Smooth muscle cell of the brain vasculature (primary cell): ENCODE data around the gene ELAVL2.

ENCODE experiments used
- DNase-seq: peaks from one replicate; pipeline ENCODE4 v3.0.0-alpha.2; 2012; ENCODE audit warnings: low read depth, low spot score

ELAVL2 gene

DNA sequence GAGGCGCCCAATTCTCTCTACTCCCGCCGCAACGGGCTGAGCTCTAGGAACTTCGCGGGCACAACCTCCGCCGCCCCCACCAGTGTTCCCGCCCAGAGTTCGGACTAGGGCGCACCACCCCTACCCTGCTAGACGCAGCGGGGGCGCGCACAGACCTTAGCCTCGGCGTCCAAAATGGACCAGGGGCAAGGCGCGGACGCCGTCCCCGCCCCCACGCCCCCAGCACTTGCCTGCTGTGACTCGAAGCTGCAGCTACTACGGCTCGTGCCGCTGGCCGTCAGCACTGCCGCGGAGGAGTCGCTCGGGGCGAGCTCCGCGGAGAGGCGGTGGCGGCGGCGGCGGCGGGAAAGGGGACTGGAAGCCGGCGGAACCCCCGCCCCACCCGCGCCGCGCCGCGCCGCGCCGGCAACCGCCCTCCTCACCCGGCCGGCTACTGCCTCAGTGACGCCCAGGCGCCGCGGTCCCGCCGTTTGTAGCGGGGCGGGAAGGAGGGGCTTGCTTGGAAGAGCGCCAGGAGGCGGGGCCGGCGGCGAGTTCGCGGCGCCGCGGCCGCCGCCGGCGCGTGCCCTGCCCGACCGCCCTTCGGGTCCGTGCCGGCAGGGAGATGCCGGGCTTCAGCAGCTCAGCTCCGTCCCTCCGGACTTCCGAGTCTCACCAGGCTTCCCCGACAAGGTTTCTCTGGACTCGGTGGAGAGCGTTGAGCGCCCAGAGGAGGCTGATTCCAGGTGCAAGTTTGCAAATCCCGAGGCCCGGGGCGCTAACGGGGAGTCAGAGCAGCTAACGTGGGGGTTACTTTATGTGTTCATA is 4.5 kb downstream of the ELAVL2 start:
- no peak for DNase-seq

DNA sequence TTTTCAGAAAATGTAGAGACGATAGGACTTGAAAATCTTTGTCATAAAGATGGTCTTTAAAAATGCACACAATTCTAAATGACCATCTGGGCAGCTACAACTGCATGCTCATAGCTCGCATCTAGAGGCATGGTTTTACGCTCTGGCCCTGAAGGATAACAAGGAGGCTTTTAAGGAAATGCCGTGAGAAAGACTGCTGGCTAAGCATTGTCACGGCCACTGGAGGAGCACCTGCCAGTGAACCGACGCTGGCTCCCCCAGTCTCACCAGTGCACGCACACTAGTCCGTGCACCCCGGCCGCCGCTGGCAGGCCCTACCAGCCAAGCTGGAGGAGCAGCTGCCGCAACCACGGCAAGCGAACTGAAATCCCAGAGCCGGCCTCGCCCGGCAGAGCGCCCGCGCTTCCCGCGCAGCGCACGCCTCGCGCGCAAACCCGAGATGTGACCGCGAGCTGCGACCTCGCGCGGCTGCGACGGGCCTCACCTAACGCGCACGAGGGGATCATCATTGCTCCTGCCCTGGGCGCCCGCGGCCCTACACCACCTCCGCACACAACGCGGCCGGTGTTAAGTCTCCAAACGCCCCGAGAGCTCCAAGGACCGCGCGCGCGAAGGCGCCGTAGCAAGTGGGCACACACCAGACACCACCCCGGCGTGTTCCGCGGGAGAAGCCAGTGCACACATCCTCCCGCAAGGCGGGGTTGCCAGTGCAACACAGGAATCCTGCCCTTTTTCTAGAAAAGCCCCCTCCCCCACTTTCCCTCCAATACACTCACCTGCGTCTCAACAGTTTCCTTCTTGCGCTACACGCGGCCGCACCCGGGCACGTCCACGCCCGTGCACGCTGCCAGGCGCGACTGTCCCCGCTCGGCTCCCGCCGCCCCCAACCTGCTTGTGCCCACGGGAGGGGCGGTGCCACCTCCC is 5.3 kb downstream of the ELAVL2 start:
- DNase-seq = no peak

DNA sequence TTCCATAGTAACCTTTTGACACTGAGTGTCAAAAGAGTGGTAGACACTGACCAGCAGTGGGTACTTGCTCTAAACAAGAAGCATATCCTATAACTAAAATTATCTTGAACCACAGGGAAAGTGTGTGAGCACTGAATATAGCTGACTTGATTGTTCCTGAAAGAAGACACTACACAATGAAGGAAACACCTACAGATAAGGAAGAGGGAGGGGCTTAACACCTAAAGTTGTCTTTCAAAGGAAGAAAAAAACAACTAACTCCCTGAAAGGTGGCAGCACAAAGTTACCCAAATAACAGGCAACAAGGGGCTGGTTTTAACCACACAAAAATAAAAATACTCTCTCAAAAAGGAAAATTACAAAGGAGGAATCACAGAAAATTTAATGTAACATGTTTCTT is 6.6 kb downstream of the ELAVL2 start:
- no peak for DNase-seq

DNA sequence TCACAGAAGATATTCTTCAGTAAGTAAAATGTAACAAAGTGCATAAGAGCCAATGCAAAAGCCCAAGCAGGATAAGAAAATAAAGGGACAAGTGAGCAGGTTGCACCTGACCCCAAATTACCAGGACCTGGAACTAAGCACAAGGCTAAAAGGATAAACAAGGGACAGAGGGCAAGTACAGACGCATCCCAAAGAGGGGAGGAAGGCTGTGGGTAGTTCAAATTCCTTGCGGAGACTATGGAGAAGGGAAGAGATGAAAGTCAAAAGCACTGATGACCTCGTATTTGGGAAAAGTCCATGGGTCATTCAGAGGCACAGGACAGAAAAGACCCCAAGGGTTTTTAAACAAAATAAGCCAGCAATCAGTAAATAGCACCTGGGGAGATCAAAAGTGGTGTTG is 11.8 kb downstream of the ELAVL2 start:
- no peak for DNase-seq

DNA sequence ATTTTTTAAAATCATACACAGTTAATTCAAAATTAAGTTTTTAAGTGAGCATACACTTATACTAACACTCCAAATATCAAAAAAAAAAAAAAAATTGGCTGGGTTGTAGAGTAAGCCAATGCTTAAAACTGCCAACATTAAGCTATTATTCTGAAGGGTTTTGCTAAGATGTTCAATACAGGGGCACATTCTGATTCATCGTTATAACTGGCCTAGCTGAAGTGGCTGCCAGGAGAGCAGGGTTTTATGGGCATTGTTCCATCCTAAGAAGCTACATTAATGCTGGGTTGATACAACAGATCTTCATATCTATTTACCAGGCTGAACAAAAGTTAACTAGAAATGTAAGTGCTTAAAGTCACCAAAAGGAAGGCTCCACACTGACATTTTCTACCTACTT is 13.4 kb downstream of the ELAVL2 start:
- no peak for DNase-seq

DNA sequence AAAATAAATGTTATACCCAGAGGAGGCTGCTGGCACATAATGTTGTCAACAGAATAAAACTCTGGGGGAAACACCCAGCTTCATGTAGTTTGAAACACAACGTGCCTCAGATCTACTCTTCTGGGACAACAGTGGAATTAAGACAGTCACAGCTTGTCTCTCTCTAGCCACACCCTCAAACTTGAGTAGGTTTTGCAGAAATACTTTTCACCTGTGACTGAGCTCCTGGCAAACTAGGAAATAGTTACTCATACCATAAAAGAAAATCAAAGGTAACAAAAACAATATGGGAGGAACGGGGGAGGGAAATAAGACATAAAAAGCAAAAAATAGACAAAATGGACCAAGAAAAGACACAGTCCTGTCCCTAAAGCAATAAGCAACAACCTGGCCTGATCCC is 14.4 kb downstream of the ELAVL2 start:
- DNase-seq = no peak

DNA sequence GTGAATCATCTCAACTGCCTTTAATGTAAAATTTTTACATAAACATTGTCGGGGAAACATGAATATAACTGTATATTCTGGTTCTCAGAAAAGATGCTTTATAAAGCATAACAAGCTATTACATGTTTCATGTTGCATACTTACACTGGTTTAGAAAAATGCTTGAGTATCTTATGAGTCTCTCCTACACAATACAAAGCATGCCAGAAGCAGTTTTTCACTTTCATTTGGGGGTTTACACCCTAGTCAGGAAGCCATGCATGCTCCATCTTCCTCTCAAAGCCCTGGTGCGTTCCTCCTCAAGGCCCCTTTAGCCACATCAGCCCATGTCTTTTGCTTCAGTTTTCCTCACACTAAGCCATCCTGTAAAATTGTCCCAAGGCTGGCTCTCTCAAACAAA is 22.8 kb downstream of the ELAVL2 start:
- DNase-seq = no peak

DNA sequence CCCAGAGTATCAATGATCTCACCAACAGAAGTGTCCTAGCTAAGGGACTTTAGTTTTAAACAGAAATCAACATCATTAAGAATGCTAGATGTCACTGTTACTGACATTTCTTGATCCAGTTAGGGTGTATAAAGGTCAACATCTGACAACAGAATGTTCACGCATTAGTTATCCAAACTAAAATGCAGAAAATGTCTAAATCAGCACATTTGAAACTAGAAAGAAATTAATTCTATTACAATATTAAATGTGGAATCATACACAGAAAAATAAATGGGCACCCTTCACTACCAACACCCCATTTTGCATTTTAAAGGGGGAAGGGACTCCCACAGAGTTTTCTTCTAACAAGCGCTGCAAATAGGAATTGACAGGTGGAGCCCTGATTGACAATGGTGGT is 24.5 kb downstream of the ELAVL2 start:
- DNase-seq = no peak

DNA sequence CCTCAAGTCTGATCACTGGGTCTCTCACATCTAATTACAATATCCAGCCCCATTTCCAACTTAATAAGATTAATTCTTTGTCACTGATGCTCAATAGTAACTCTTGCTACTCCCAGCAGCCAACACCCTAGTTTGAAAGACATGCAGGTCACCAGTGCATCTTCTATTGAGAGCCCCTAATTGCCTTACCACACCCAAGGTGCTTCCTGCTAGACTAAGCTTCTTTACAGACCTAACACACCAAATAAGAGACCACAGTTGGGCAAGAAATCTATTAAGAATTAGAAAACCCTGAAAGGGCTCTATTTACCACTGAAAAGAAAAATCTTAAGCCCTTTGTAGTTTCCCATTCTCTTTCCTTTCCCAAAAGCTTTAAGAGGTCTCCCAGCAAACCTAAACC is 26.5 kb downstream of the ELAVL2 start:
- DNase-seq = no peak

DNA sequence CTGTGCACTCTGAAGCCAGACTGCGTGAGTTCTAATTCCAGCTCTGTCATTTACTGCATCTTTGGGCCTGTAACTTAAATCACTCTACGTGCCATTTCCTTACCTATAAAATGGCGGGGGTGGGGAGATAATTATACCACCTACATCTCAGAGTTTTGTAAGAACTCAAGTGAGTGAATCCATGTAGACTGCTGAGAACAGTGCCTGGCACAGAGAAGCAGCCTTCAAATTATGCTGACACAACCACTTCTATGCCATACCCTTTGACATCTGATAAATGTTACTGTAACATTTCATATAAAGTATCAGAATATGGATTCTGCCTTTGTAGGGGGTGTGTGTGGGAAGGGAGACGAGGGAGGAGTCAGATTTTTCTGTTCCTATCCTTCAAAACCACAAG is 27.7 kb downstream of the ELAVL2 start:
- no peak for DNase-seq

DNA sequence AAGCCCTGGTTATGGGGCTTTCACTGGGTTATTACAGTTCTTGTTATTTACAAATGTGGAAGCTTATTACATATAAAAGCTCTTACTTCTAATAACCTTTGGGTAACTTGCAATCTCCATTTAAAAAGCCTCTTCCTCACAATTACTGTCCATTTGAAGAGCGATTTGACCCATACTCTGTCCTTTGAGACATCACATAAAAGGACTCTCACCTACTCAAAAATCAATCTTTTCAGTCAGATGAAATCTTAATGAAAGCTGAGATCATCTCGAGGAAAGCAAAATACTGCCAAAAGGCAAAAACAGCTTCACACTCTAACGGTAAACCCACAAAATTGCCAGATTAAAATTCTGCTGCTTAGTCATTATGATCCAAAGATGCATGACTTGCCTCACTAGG is 29.8 kb downstream of the ELAVL2 start:
- DNase-seq = no peak

DNA sequence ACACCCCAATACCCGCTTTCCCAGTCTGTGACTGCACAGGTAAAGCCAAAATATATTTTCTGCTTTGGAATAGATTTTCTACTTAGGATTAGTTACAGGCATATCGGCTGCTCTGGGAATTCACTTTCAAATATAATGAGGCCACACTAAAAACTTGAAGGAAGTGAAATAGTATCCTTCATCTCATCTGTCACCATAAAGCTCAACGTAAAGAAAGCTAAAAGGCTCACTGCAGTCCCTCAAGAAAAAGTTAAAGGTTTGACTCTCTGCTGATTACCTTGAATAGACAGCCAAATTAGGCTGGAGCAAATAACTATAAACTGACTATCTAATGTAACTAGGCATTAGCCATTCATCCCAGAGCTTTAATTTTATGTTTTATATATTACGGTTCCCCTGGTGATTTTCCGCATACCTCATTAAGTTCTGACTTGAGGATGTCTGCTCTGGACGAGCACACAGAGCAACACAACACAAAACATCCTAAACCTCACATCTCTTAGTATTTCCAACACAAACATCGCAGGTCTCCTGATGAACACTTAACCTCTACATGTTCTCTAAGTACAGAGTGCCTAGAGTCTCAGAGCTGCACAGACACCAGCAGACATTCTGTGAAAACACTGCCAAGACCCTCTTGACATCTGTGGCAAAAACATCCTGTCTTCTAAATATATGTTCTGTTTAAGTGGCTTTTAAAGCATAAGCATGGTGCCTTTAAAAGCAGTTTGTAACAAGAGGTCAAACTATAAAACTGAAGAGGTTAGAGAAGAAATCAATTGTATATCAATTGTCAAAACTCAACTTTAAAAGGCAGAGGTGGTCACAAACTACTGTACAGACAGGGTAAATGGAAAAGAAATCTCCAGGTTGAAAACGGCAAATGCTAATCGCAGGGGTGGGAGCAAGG is 35.4 kb downstream of the ELAVL2 start:
- no peak for DNase-seq

DNA sequence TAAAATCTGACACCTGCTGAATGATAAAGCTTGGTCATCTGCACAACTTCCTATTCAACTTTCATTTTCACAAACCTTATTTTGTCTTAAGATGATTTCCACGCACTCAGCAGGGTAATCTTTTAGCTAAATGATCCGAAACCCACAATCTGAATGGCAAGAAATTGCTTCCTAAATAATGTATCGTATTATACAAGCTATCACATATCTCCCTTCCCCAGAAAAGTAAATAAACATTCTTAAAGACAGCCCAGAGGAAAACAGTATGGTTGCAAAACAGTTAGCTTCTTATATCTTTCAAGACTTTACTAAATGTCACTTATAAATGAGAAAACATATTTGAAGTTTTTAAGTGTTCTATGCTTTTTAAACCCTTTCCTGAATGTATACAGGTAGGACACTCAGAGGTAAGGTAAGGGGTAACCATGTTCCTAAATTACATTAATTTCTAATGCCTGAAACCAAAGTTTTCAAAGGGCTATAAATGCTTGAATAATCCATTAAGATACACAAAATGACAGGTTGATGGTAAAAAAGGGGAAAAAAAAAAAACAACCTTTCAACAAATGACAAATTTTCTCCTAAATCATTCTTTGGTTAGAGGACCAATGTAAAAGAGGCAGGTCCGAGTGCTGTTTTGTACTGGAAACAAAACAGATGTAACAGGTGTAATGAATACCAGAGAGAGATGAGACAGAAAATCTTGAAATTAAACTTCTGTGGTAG is 36.3 kb downstream of the ELAVL2 start:
- DNase-seq = no peak

DNA sequence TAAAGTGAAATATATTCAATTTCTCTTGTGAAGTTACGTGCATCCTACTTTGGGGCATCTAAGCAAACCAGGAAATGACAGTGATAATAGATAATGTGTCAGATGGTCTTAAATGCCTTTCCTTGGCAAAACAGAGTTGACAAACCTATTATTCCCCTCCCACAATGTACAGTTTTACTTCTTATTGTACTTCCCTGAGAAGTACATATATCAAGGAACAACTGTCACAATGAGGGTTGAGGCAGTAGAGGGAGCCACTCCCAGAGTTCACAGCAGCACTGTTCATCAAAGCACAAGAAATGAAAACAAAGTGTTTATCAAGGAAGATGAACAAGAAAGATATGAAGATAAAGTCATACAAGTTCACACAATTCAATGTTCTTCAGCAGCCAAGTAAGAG is 41.1 kb downstream of the ELAVL2 start:
- DNase-seq = no peak

DNA sequence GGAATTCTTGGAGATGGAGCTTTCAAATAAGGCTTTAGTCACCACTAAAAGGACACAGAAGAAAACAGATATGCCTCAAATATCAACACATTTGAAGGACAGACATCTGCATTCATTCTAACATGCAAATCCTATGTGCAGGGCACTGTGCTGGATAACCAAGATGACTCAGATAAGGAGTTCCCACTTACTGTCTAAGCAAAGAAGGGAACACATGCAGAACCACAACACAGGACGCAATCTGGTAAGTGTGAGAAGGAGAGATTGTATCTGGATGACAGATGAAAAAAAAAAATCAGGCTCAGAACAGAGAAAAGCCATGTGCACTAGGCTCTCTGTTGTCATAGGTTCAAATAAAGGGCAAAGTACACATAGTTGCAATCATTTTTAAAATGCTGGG is 42.5 kb downstream of the ELAVL2 start:
- no peak for DNase-seq

DNA sequence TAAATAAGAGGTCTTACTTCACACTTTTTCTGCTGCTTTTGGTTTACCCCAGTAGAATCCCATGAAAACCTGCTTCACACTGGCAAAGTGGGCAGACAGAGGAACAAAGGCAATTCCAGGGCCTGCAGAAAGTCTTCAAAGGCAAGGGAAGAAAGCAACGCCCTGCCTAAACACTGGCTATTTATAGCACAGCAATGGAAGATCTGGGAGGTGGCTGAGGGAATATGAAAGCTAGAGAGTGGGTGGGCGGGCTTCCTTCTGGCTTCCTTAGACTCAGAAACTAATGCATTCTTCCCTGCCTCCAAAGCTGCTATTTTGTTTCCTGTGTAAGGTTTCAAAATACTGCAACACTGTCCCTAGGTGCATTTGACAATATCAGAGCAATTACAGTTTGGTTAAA is 46.8 kb downstream of the ELAVL2 start:
- DNase-seq = no peak

DNA sequence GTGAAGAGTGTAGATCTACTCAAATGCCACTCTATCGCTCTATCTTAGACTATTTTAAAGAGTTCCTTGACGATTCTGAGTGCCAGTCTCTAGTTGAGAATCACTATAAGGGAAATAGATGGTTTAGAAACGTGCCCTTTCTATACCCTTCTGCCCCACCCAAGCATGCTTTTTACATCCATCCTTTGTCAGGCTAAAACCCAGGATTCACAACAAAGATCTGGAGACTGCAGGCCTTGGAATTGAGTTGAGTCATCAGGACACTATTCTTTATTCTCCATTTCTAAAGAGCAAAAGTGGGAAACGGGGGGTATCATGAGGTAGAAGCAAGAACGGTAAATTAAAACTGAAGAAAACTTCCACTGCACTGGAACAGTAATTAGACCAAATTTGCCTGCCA is 48.7 kb downstream of the ELAVL2 start:
- no peak for DNase-seq

DNA sequence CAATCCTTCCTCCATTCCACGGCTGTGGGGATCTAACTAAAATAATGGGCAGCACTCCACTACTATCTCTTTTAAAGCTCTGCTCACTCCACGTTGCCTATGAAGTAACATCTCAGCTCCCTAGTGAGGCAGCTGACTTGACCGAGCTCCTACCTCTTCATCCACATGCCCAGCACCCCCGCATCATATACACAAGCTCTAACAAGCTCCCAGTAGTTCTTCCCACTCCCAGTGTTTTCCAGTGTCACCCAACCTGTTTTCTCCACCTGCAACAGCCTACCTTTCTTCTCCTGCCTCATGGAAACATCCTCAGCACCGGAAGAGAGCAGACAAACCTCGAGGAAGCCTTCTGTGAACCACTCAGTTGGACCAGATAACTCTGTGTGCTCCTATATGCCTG is 50.5 kb downstream of the ELAVL2 start:
- no peak for DNase-seq

DNA sequence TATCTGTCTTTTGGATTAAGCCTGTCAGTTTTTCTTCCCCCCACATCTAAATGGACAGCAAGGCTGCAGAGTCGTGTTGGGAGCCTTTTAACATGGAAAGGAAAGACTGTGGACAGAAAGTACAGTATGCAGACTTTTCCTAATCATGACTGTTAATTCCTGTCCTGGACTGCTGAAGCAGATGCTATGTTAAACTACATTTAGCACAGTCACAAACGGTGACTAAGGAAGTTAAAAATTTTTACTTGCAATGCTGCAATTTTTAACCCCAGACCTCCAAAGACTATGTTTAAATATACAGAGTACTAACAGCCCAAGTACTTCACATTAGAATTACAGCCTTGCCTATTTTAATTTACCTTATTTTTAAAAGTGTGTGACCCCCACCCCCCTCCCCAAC is 51.8 kb downstream of the ELAVL2 start:
- DNase-seq = no peak

DNA sequence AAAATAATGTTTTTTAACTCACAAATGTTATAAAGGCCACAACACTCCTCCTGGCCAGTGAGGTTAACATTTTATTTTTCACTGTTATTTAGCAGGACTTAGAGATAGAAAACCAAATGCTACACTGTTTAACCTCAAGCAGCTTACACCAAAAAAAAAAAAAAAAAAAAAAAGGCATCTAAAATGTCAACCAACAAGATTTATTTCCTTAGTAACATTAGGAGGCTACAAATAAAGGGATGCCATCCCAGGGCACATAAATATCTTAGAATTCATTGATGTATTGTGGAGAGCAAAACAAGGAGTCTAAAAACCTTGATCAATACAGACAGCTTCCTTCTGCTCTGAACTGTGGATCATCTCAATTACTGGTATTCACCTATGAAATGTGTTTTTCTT is 53.7 kb downstream of the ELAVL2 start:
- DNase-seq = no peak

DNA sequence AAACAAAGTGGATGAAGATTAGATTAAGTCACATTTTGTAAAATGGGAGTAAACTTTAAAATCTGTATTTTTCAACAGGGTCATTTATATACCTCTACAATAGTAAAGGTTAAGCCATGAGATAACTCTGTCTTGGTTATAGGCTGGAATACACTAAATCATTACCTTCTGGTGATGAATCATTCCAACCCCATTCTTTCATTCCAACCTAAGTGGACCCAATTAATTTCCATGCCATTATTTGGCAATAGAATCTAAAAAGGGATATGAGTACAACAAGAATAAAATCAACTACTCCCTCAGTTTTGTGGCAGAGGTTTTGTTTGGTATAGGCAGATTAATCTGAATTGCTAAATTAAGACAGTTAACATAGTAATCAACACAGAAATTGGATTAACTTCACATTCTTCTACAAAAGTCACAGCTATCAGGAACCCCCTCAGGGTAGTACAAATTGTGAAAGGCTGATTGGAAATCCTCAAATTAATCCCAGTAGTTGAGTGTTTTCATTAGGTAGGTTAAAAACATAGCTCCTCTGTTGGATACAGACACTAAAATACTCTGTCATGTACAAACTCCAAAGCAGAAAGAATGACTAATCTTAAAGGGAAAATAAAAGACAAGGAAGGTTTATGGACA is 54.2 kb downstream of the ELAVL2 start:
- DNase-seq = no peak
